Heart left ventricle (tissue), 13 donors: Measurements from ENCODE around the gene MACF1.

Experiments used
- POLR2A ChIP-seq, 2 donors: fragments of 450-650 bp; IDR thresholded peaks; one replicate each; pipeline ENCODE4 v1.6.1; 2017; ENCODE audit warnings: antibody characterized with exemption in 2 of 2, mild to moderate bottlenecking in 2 of 2, moderate library complexity in 2 of 2
- TF ChIP-seq, protein P1 (sequence below), 12 donors: fragments of 200-600 bp; sonication (generic) in 4 of 12; IDR thresholded peaks; one replicate each; pipeline versions ENCODE4 v1.5.0 to v1.8.0; 2018 to 2022; ENCODE audit warnings: antibody characterized with exemption in 12 of 12, mild to moderate bottlenecking in 5 of 12
- donor health status: ischemic (EF 13 %, LVEDD 7.1; RV severe dilation, severe dysfunction).
- donor health status: DM: no; HTN: yes; CAD: no.
- donor health status: DM: no; HTN: no; CAD: no.
- donor health status: ischemic (EF 25% LVEDD 6.9; RV normal size, moderate dysfunction).
- donor health status: ischemic (EF 25% LVEDD 5.7; RV mildly dilated, moderate dysfunction).
- donor health status: ischemic (EF 35%, LVEDD 5.7; RV mildly dilated, moderate dysfunction).
- donor health status: nonischemic (EF 11% LVEDD 7.7; RV severe dilation, severe dysfunction).
- donor health status: DM: yes; HTN: yes; CAD: no.
- donor health status: PGD.
- donor health status: ischemic (EF 29% LVEDD 5.4; RV normal size, mild dysfunction).
- donor health status: nonischemic (EF 23%, LVEDD 6.1; RV moderate dilation, normal function).

DNA sequence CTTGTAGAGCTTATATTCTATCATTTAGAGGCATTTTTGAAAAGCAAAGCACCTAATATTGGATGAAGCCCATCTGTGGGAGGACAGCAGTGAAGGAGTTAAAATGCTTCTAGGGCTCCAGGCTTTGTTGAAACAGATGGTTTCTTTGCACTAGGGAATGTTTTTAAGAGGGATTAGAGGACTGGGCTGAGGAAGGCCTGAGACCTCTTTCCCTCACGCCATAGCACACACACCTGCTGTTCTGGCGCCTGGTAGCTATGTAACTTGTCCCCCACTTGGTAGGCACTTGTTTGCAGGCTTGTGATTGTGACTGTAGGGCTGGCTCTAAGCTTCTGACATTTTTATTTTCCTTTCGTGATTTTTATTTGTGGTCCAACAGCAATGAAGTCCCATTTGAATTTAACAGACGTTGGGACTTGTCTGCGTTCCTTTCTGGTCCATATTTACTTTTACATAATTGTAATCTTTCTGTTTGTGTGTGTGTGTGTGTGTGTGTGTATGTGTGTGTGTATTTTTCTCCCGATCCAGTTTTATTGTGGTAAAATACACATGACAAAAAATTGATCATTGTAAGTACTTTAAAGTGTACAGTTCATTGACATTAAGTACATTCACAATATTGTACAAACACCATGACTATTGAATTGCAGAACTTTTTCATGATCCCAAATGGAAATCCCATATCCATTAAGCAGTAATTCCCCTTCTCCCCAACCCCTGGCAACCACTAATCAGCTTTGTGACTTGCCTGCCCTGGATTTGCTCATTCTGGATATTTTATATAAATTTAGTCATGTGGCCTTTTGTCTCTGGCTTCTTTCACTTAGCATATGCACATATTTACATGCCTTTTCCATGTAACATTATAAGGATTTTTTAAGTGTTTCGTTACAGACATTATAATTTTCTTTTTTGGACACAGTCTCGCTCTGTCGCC lies 33.5 kb upstream of the MACF1 start:
- TF ChIP-seq, protein P1, sequence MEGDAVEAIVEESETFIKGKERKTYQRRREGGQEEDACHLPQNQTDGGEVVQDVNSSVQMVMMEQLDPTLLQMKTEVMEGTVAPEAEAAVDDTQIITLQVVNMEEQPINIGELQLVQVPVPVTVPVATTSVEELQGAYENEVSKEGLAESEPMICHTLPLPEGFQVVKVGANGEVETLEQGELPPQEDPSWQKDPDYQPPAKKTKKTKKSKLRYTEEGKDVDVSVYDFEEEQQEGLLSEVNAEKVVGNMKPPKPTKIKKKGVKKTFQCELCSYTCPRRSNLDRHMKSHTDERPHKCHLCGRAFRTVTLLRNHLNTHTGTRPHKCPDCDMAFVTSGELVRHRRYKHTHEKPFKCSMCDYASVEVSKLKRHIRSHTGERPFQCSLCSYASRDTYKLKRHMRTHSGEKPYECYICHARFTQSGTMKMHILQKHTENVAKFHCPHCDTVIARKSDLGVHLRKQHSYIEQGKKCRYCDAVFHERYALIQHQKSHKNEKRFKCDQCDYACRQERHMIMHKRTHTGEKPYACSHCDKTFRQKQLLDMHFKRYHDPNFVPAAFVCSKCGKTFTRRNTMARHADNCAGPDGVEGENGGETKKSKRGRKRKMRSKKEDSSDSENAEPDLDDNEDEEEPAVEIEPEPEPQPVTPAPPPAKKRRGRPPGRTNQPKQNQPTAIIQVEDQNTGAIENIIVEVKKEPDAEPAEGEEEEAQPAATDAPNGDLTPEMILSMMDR (IDR thresholded peaks at IDR 0.05): no peak
- TF ChIP-seq POLR2A (IDR thresholded peaks at IDR 0.05): no peak
